Endodermal cell (in vitro differentiated cells): ENCODE results near the gene CSH1. TPM values are rescaled to one million over a fixed set of nuclear protein-coding genes. Genes with fewer than 3 reads are reported as not detected.
"Not testable (repeated sequence)": the region's sequence is repeated elsewhere in the genome, so short reads cannot be mapped to it uniquely, and the experiment has no call there.

Source experiments
- DNase-seq: peaks from one replicate; pipeline ENCODE4 v3.0.0-alpha.2; 2017
- H3K27ac ChIP-seq: 2 replicates; pipeline ENCODE4 v1.5.1; 2013; ENCODE audit warnings: mild to moderate bottlenecking, low read depth, low read length, moderate library complexity
- H3K27me3 ChIP-seq: 2 replicates; pipeline ENCODE4 v1.6.1; 2013; ENCODE audit warnings: mild to moderate bottlenecking, low read length, moderate library complexity; ENCODE audit not compliant: insufficient read depth, control insufficient read depth, poor library complexity, severe bottlenecking
- H3K36me3 ChIP-seq: 2 replicates; pipeline ENCODE4 v1.7.0; 2013; ENCODE audit warnings: mild to moderate bottlenecking, low read length, moderate library complexity; ENCODE audit not compliant: control insufficient read depth, insufficient read depth
- H3K4me1 ChIP-seq: one replicate; pipeline ENCODE4 v1.7.0; 2013; ENCODE audit warnings: low read length; ENCODE audit not compliant: control insufficient read depth, insufficient read depth
- H3K4me3 ChIP-seq: 2 replicates; pipeline ENCODE4 v1.5.1; 2013; ENCODE audit warnings: mild to moderate bottlenecking, low read length, moderate library complexity
- H3K9ac ChIP-seq: 2 replicates; pipeline ENCODE4 v1.6.1; 2013; ENCODE audit warnings: mild to moderate bottlenecking, low read length, moderate library complexity; ENCODE audit not compliant: poor library complexity, severe bottlenecking; ENCODE audit errors: extremely low read depth
- H3K9me3 ChIP-seq: 2 replicates; pipeline ENCODE4 v1.6.1; 2013; ENCODE audit warnings: mild to moderate bottlenecking, low read length, moderate library complexity; ENCODE audit not compliant: control insufficient read depth
- H3K27ac Mint-ChIP-seq: 2 replicates; pipeline ENCODE4 v1.8.0; 2020; ENCODE audit warnings: mixed read lengths
- H3K27me3 Mint-ChIP-seq: 2 replicates; pipeline ENCODE4 v1.8.0; 2021; ENCODE audit warnings: mild to moderate bottlenecking, mixed read lengths; ENCODE audit not compliant: insufficient read depth
- H3K36me3 Mint-ChIP-seq: 2 replicates; pipeline ENCODE4 v1.8.0; 2020; ENCODE audit warnings: low read depth, mixed read lengths
- H3K4me1 Mint-ChIP-seq: 2 replicates; pipeline ENCODE4 v1.8.0; 2020; ENCODE audit warnings: mixed read lengths
- H3K4me3 Mint-ChIP-seq: 2 replicates; pipeline ENCODE4 v1.8.0; 2020; ENCODE audit warnings: mild to moderate bottlenecking, moderate library complexity, mixed read lengths
- H3K9me3 Mint-ChIP-seq: 2 replicates; pipeline ENCODE4 v1.8.0; 2020; ENCODE audit warnings: mild to moderate bottlenecking, mixed read lengths
- CTCF ChIP-seq: fragments of 200-600 bp; sonication (generic); conservative IDR thresholded peaks from 2 replicates; pipeline ENCODE4 v1.5.0; 2021; ENCODE audit warnings: antibody characterized with exemption, mild to moderate bottlenecking
- WGBS, 2 experiments: methylation state at CpG; one replicate each; pipeline versions ENCODE4 v1.1.5 to v1.1.7; 2013; ENCODE audit warnings: missing lambda C conversion rate in 2 of 2, mixed read lengths in 1 of 2; ENCODE audit not compliant: insufficient coverage in 1 of 2, insufficient read length in 1 of 2; 5-methylcytosine and 5-hydroxymethylcytosine counted together
- total RNA-seq, 2 donors: library from RNA; stranded (reverse); fragmentation: NEBNext Ultra II Directional in 1 of 2; extraction: Animal tissue kit (Norgen Biotek cat#: 25700) in 1 of 2; gene quantifications; 2 replicates in 1 of 2; 3 replicates in 1 of 2; pipeline ENCODE4 v1.2.1, GENCODE V29; 2021

The CSH1 gene
- total RNA-seq, 2 donors from 2014 or later: 0.64 TPM; not detected in 1

DNA sequence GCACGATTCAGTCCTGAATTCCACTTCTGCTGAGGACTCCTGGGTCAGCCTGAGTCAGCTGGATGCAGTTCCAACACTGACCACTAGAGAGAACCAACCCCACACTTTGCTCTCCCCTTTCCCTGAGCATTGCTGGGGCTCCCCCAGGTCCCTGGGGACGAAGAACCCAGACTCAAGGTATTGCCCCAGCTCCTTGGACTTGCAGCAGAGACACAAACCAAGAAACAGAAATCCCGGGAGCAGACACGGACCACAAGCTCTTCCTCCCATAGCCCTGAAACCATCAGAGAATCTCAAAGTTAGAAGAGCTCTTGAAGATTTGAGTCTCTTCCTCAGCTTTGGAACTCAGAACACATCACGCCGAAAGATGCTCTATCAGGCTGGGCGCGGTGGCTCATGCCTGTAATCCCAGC is 22.9 kb upstream of the CSH1 start:
- no peaks in the 10 kb centered on the region for H3K36me3 ChIP-seq
- 67 to 73% methylated on average over 3 to 8 of the region's 8 CpGs for WGBS, 2 experiments
- no peak overlapping the region for H3K9ac ChIP-seq

DNA sequence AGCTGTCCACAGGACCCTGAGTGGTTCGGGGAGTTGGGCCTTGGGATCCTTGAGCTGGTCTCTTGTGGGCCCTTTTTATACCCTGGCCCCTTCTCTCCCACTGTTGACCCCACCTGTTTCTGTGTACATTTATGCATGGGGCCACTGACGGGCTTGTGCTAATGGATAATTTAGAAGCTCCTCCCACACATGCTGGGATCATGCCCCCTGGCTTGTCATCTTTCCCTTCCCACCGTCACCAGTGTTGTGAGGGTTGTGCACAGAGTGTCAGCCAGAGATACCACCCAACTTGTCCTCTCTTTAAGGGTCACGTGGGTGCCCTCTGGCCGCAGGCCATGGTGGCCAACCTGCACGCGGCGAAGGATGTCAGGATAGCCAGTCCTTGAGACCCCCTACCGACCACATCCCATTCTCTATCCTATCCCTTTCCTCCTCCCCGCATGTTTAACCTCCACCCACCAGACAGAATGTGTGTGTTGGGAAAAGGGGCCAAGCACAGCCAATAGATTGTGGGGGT is 22.5 kb upstream of the CSH1 start, which contains the start of gene GH1:
Gene GH1 (minus strand): TSS at position 51 of the 517 bp plus-strand sequence. CDS start 63 bp downstream, outside the sequence.
- Mint-ChIP-seq H3K4me3 (peak within 1 kb of the TSS; percentile 31), H3K27me3 (peaks cover 13% of the 10 kb centered on the region)
- H3K27ac Mint-ChIP-seq, H3K4me1 Mint-ChIP-seq, DNase-seq, H3K9me3 Mint-ChIP-seq, H3K27ac ChIP-seq, H3K36me3 ChIP-seq, H3K4me3 ChIP-seq, H3K27me3 ChIP-seq, H3K9me3 ChIP-seq, H3K4me1 ChIP-seq, H3K36me3 Mint-ChIP-seq, H3K9ac ChIP-seq: not testable (repeated sequence)
- 64% methylated on average over 8 of the region's 10 CpGs; no CpG with 5 or more reads in 1 of the 2 experiments for WGBS, 2 experiments

More for the DNA sequence above, 22.9 kb upstream of the CSH1 start:
- no peaks in the 10 kb centered on the region for H3K27me3 ChIP-seq
- Mint-ChIP-seq H3K4me1 (peaks cover 8% of the 10 kb centered on the region), H3K4me3 (no peak overlapping the region), H3K27ac (no peak overlapping the region), H3K27me3 (peaks cover 13% of the 10 kb centered on the region), H3K36me3 (no peaks in the 10 kb centered on the region), H3K9me3 (no peaks in the 10 kb centered on the region)
- H3K4me3 ChIP-seq: no peak overlapping the region
- H3K27ac ChIP-seq: no peak overlapping the region
- peak; percentile 94 for DNase-seq
- no peaks in the 10 kb centered on the region for H3K4me1 ChIP-seq
- peak; percentile 88 for TF ChIP-seq CTCF
- no peaks in the 10 kb centered on the region for H3K9me3 ChIP-seq

GRCh38 chr17:63918305-63918704 is 21.9 kb upstream of the CSH1 start:
- TF ChIP-seq CTCF: peak; percentile 67
- H3K9me3 Mint-ChIP-seq: no peaks in the 10 kb centered on the region
- no peaks in the 10 kb centered on the region for H3K36me3 Mint-ChIP-seq
- H3K36me3 ChIP-seq: no peaks in the 10 kb centered on the region
- H3K4me3 Mint-ChIP-seq: peak overlapping the region; percentile 31
- peaks cover 13% of the 10 kb centered on the region for H3K27me3 Mint-ChIP-seq
- H3K27ac ChIP-seq: no peak overlapping the region
- H3K27ac Mint-ChIP-seq: no peak overlapping the region
- no peaks in the 10 kb centered on the region for H3K27me3 ChIP-seq
- no peak overlapping the region for H3K9ac ChIP-seq
- peak; percentile 94 for DNase-seq
- no peaks in the 10 kb centered on the region for H3K4me1 ChIP-seq
- no peak overlapping the region for H3K4me3 ChIP-seq
- H3K4me1 Mint-ChIP-seq: peaks cover 8% of the 10 kb centered on the region
- H3K9me3 ChIP-seq: no peaks in the 10 kb centered on the region
- 48 to 73% methylated on average over 4 to 10 of the region's 10 CpGs for WGBS, 2 experiments

GRCh38 chr17:63917646-63918045 is 21.3 kb upstream of the CSH1 start:
- Histone ChIP-seq H3K4me1 (no peaks in the 10 kb centered on the region), H3K9me3 (no peaks in the 10 kb centered on the region), H3K27ac (no peak overlapping the region), H3K9ac (no peak overlapping the region), H3K4me3 (no peak overlapping the region), H3K36me3 (no peaks in the 10 kb centered on the region), H3K27me3 (no peaks in the 10 kb centered on the region)
- Mint-ChIP-seq H3K27ac (no peak overlapping the region), H3K27me3 (peaks cover 16% of the 10 kb centered on the region), H3K9me3 (no peaks in the 10 kb centered on the region), H3K36me3 (no peaks in the 10 kb centered on the region), H3K4me3 (no peak overlapping the region), H3K4me1 (peaks cover 8% of the 10 kb centered on the region)
- 86 to 92% methylated on average over 12 to 13 of the region's 13 CpGs for WGBS, 2 experiments
- no peak for TF ChIP-seq CTCF
- no peak for DNase-seq

DNA sequence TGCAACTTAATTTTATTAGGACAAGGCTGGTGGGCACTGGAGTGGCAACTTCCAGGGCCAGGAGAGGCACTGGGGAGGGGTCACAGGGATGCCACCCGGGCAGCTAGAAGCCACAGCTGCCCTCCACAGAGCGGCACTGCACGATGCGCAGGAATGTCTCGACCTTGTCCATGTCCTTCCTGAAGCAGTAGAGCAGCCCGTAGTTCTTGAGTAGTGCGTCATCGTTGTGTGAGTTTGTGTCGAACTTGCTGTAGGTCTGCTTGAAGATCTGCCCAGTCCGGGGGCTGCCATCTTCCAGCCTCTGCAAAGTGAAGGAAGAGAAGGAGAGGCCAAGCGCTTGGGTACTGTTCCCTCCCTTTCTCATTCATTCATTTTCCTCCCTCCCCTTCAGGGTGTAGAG is 20.8 kb upstream of the CSH1 start:
- not testable (repeated sequence) for H3K27me3 ChIP-seq, H3K4me3 Mint-ChIP-seq, DNase-seq, H3K9ac ChIP-seq, H3K9me3 Mint-ChIP-seq, H3K36me3 Mint-ChIP-seq, H3K9me3 ChIP-seq, H3K4me3 ChIP-seq, H3K27ac Mint-ChIP-seq, H3K36me3 ChIP-seq, H3K27ac ChIP-seq, H3K4me1 ChIP-seq, H3K4me1 Mint-ChIP-seq
- peaks cover 16% of the 10 kb centered on the region for H3K27me3 Mint-ChIP-seq
- WGBS, 2 experiments: 93 to 100% methylated on average over 4 to 10 of the region's 11 CpGs
